Activated CD8-positive, alpha-beta T cell treated with anti-CD3 and anti-CD28 coated beads for 36 hours (primary cell): ENCODE data around the gene ATP13A3. TPM values are rescaled to one million over a fixed set of nuclear protein-coding genes. Genes with fewer than 3 reads are reported as not detected.

Experiments
- ATAC-seq: fragments of 200-7000 bp; cut with Tn5 transposase; one replicate; pipeline ENCODE4 v1.10.0; 2021; ENCODE audit warnings: mild to moderate bottlenecking, moderate library complexity
- CTCF ChIA-PET: fragments of 350-600 bp; sonication (Branson Sonifier 250); formaldehyde crosslinking; loops from one replicate; lab custom pipeline; 2021; ENCODE audit warnings: antibody characterized with exemption; lab: Charles Lee
- POLR2A ChIA-PET: fragments of 350-600 bp; sonication (Branson Sonifier 250); formaldehyde crosslinking; loops from one replicate; lab custom pipeline; 2021; ENCODE audit warnings: antibody characterized with exemption; lab: Charles Lee
- DNase-seq: peaks from one replicate; pipeline ENCODE4 v3.0.0-alpha.2; 2020
- H3K27ac Mint-ChIP-seq: one replicate; pipeline ENCODE4 v1.8.0; 2021; ENCODE audit warnings: mild to moderate bottlenecking, mixed read lengths
- H3K27me3 Mint-ChIP-seq: one replicate; pipeline ENCODE4 v1.8.0; 2021; ENCODE audit warnings: mixed read lengths
- H3K36me3 Mint-ChIP-seq: one replicate; pipeline ENCODE4 v1.8.0; 2021; ENCODE audit warnings: low read depth, mixed read lengths
- H3K4me1 Mint-ChIP-seq: one replicate; pipeline ENCODE4 v1.8.0; 2021; ENCODE audit warnings: low read depth, mixed read lengths
- H3K4me3 Mint-ChIP-seq: one replicate; pipeline ENCODE4 v1.8.0; 2021; ENCODE audit warnings: mild to moderate bottlenecking, moderate library complexity, mixed read lengths
- H3K9me3 Mint-ChIP-seq: one replicate; pipeline ENCODE4 v1.8.0; 2021; ENCODE audit warnings: mixed read lengths
- intact Hi-C: fragments of 100-400 bp; cut with micrococcal nuclease; formaldehyde crosslinking; loops from one replicate; pipeline ENCODE4 v1.10.0; 2022
- total RNA-seq, 2 experiments: library from RNA; stranded (reverse); gene quantifications; one replicate each; pipeline ENCODE4 v1.2.3, GENCODE V29; 2021
- TF ChIP-seq, protein P1 (sequence below): fragments of 200-600 bp; IDR thresholded peaks from one replicate; pipeline ENCODE4 v1.8.0; 2022; ENCODE audit warnings: antibody characterized with exemption, mild to moderate bottlenecking

The ATP13A3 gene
- total RNA-seq, 2 experiments from 2014 or later = 101 to 110 TPM

DNA sequence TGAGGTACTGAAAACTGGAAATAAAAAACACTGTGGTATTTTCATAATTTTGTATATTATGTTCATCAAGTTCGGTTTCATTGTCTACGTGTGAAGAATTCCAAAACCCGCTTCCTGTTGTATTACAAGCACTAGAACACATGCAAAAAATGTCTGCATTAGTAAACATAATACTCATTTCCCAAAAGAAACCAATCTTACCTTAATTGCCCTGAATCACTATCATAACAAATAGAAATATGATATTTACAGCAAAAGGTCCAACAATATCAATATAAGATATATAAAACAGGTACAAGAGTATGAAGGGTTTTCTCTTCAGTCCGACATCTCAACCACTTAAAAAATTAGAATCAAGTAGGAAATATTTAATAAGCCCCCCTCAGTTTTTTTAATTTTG, 61.4 kb downstream of the ATP13A3 start:
- Mint-ChIP-seq H3K9me3 (no peaks in the 10 kb centered on the region), H3K36me3 (peaks cover 40% of the 10 kb centered on the region), H3K4me1 (no peaks in the 10 kb centered on the region), H3K27ac (no peak overlapping the region), H3K27me3 (no peaks in the 10 kb centered on the region), H3K4me3 (no peak overlapping the region)
- no peak for DNase-seq
- POLR2A ChIA-PET = no interaction called here
- CTCF ChIA-PET = no interaction called here
- ATAC-seq = no peak
- TF ChIP-seq, protein P1, sequence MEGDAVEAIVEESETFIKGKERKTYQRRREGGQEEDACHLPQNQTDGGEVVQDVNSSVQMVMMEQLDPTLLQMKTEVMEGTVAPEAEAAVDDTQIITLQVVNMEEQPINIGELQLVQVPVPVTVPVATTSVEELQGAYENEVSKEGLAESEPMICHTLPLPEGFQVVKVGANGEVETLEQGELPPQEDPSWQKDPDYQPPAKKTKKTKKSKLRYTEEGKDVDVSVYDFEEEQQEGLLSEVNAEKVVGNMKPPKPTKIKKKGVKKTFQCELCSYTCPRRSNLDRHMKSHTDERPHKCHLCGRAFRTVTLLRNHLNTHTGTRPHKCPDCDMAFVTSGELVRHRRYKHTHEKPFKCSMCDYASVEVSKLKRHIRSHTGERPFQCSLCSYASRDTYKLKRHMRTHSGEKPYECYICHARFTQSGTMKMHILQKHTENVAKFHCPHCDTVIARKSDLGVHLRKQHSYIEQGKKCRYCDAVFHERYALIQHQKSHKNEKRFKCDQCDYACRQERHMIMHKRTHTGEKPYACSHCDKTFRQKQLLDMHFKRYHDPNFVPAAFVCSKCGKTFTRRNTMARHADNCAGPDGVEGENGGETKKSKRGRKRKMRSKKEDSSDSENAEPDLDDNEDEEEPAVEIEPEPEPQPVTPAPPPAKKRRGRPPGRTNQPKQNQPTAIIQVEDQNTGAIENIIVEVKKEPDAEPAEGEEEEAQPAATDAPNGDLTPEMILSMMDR = no peak
- intact Hi-C loops = no loop called here

DNA sequence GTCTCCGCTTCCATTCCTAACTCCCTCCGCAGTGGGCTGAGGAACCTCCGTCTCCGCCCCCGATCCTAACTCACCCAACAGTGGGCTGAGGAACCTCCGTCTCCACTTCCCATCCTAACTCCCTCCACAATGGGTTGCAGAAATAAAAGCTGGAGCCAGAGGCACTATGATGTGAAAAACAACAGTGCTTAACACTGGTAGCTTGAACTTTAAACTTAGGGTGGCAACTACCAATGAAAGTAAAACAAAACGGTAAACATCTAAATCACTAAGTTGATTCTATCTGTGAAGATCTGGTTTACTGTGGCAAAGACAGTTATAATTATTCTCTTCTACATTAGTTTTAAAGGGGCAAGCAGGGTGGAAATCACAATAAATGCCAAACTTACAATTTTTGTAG, 61.8 kb downstream of the ATP13A3 start:
- intact Hi-C loops = no loop called here
- TF ChIP-seq, protein P1 = no peak
- Mint-ChIP-seq H3K4me3 (no peak overlapping the region), H3K4me1 (no peaks in the 10 kb centered on the region), H3K27me3 (no peaks in the 10 kb centered on the region), H3K36me3 (peaks cover 37% of the 10 kb centered on the region), H3K27ac (no peak overlapping the region), H3K9me3 (no peaks in the 10 kb centered on the region)
- DNase-seq = no peak
- no peak for ATAC-seq
- POLR2A ChIA-PET = no interaction called here
- CTCF ChIA-PET = no interaction called here

DNA sequence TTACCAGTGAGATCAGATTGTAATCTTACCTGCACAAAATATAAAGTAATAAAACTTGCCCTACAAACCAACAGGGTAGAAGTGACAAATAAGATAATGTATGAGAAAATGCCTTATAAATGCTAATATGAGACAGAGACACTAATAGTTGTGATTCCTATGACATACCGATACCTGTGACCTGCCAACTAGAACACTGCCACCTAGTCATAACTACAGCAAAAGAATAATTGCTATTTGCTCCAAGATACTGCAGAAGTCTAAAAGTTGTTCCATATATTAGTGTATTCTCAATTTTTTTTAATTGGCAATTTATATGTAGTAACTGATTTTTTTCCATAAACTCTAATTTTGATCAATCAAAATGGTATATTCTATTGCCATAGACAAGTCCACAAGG, 62.4 kb downstream of the ATP13A3 start:
- CTCF ChIA-PET = no interaction called here
- Mint-ChIP-seq H3K4me1 (no peaks in the 10 kb centered on the region), H3K27me3 (no peaks in the 10 kb centered on the region), H3K36me3 (peaks cover 34% of the 10 kb centered on the region), H3K27ac (no peak overlapping the region), H3K4me3 (no peak overlapping the region), H3K9me3 (no peaks in the 10 kb centered on the region)
- ATAC-seq = no peak
- no peak for DNase-seq
- intact Hi-C loops = no loop called here
- TF ChIP-seq, protein P1 = no peak
- POLR2A ChIA-PET = no interaction called here

DNA sequence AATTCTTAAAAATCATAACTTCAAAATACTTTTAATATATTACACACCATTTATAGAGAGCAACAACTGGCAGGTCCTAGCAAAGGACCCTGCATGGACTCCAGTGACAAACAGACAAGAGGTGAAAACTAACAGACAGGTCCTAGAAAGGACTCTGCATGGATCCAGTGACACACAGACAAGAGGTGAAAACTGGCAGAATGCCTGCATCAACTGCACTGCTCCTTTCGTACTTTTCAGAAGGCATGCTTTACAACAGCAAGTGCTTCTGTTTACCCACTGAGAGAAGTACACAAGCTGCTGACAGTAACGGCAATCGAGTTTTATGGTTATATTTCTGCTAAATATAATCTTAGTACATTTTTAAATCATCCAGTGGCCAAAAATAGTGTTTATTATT, 63.5 kb downstream of the ATP13A3 start:
- DNase-seq (no peak), ATAC-seq (no peak)
- H3K9me3 Mint-ChIP-seq = no peaks in the 10 kb centered on the region
- no peak overlapping the region for H3K4me3 Mint-ChIP-seq
- no peak overlapping the region for H3K27ac Mint-ChIP-seq
- H3K4me1 Mint-ChIP-seq = no peaks in the 10 kb centered on the region
- CTCF ChIA-PET = interaction anchor here (0.6 kb wide), 1 partner anchor 342 kb away, joined by 3 read pairs; no protein-coding TSS in a partner anchor
- POLR2A ChIA-PET = no interaction called here
- no peaks in the 10 kb centered on the region for H3K27me3 Mint-ChIP-seq
- TF ChIP-seq, protein P1 = no peak
- intact Hi-C loops = no loop called here
- H3K36me3 Mint-ChIP-seq = peaks cover 32% of the 10 kb centered on the region

DNA sequence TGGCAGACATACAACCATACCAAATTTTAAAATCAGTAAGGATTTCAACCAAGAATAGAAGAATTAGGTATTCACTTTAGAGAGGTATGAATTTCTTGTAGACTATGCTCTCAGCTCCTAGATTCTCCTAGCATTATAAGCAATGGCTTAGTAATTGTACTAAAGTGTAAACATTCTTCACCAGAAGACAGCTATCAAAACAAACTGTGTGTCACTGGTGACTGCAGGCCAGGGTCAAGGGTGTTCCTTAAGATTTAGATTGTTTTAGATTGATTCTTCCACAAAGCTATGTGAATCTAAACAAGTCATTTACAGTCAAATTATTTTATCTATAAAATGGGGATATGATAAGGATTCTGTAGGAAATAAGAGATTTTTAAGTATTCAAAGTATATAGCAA, 64.6 kb downstream of the ATP13A3 start:
- H3K27me3 Mint-ChIP-seq = no peaks in the 10 kb centered on the region
- intact Hi-C loops = no loop called here
- POLR2A ChIA-PET = no interaction called here
- no peaks in the 10 kb centered on the region for H3K4me1 Mint-ChIP-seq
- H3K36me3 Mint-ChIP-seq = peaks cover 27% of the 10 kb centered on the region
- no peak overlapping the region for H3K27ac Mint-ChIP-seq
- DNase-seq (no peak), ATAC-seq (no peak)
- H3K4me3 Mint-ChIP-seq = no peak overlapping the region
- CTCF ChIA-PET = interaction anchor here (0.7 to 1.1 kb wide), 3 partner anchors 50 to 80 kb away, joined by 3 read pairs; no protein-coding TSS in a partner anchor
- TF ChIP-seq, protein P1 = no peak
- H3K9me3 Mint-ChIP-seq = no peaks in the 10 kb centered on the region
